Measurements from ENCODE around the gene PSMB8.

DNA sequence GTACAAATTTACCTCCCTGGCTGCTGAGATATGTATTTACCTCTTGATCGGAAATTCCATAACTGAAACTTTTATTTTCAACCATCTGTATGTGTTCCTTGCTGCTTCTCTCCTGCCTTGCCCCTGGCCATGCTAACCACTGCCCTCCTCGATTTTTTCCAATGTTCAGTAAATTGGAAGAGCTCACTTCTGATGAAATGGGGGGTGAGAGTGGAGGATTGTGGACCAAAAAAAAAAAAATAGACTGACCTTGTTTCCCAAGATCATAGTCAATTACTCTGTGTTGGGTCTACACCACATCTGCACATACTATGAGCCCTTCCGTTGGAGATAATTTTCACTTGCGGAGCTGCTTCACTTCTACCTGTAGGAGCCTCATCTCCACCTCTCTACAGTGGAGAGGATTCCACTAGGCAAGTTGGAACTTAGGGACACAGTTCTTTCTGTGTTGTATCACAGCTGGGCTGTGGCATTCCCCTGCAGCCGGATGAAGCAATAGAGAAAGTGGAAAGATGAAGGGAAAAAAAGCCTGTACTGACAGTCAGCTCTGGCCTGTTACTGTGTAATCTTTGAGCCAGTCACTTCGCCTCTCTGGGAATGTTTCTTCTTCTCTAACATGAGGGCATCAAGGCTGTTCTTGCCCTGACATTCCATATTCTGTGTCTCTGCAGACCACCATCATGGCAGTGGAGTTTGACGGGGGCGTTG lies 11.8 kb upstream of the PSMB8 start:
- TF ChIP-seq, protein P1, sequence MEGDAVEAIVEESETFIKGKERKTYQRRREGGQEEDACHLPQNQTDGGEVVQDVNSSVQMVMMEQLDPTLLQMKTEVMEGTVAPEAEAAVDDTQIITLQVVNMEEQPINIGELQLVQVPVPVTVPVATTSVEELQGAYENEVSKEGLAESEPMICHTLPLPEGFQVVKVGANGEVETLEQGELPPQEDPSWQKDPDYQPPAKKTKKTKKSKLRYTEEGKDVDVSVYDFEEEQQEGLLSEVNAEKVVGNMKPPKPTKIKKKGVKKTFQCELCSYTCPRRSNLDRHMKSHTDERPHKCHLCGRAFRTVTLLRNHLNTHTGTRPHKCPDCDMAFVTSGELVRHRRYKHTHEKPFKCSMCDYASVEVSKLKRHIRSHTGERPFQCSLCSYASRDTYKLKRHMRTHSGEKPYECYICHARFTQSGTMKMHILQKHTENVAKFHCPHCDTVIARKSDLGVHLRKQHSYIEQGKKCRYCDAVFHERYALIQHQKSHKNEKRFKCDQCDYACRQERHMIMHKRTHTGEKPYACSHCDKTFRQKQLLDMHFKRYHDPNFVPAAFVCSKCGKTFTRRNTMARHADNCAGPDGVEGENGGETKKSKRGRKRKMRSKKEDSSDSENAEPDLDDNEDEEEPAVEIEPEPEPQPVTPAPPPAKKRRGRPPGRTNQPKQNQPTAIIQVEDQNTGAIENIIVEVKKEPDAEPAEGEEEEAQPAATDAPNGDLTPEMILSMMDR (conservative IDR thresholded peaks at IDR 0.05; ENCODE audit: low read length): no peak
- no peak for TF ChIP-seq EZH2phosphoT487 (IDR thresholded peaks at IDR 0.05; ENCODE audit: borderline replicate concordance, low read depth, low read length)
